Right lung (tissue), 5 donors: ENCODE data around the gene ARHGAP18. TPM values are rescaled to one million over a fixed set of nuclear protein-coding genes. Genes with fewer than 3 reads are reported as not detected.

ENCODE experiments used
- DNase-seq, 2 donors: peaks; one replicate each; pipeline ENCODE4 v3.0.0-alpha.2; 2013
- polyA plus RNA-seq, 5 donors: library from polyadenylated mRNA; unstranded; fragments of 120-200 nt; gene quantifications; one replicate each; pipeline versions ENCODE4 v1.2.1 to v1.2.3, GENCODE V29; 2013; ENCODE audit warnings: inconsistent platforms in 1 of 5, low replicate concordance in 1 of 5; ENCODE audit not compliant: insufficient read length in 5 of 5, insufficient read depth in 1 of 5

Gene ARHGAP18
- polyA plus RNA-seq, 5 donors: 57.4 to 80.8 (median 71.5) TPM

DNA sequence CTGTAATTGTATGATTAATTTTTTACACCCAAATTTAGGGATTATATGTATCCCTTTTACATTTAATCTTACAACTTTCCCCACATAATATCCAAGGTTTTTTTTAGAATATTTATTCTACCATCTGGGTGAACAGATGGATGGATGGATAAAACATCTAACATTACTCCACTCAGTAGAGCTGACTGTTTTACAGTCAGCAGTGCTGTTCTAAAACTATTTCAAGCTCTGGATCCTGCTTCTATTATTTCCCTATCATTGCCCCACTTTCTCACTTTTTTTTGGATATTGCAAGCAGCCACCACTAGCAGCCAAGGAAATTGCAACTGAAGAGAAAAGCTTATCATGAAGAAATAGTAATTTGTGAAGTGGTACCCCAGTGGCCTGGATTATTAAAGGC, 173.7 kb downstream of the ARHGAP18 start:
- DNase-seq: no peak

DNA sequence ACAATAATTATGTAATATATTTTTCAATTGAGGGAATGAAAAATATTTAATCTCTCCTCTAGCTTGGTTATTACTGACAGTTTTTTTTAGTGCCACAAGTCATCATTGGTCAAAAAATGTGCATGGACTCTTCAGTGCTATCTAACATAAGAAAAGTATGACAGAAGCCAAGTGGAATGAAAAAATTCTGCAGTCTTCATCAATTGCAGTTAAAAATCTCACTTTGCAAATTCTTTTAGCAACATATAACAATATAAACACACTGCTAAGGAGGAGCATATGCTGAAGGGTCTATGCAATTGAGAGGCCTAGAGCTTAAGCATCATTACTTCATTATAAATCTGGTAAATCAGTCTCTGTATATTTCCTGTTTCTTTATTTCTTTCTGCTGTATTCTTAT, 175.1 kb downstream of the ARHGAP18 start:
- no peak for DNase-seq

Other genes with a start within 250 kb of the ARHGAP18 start
- gene TMEM244, start 151.1 kb upstream of the ARHGAP18 start, polyA plus RNA-seq: not detected